ENCODE measurements around the gene CACNB2. TPM values are rescaled to one million over a fixed set of nuclear protein-coding genes. Genes with fewer than 3 reads are reported as not detected.

Gene CACNB2
- total and polyA plus RNA-seq, 2 donors (not counting 3 experiments of a cell fraction or from before 2014, with no cell fraction given) = not detected

GRCh38 chr10:18194634-18195033 is 54.4 kb downstream of the CACNB2 start:
- Histone ChIP-seq H3K9me3 (replicated peaks; ENCODE audit: control insufficient read depth, insufficient read depth, low read length) (no peaks in the 10 kb centered on the region), H2AFZ (ENCODE audit: low read depth, low read length) (no peak overlapping the region), H3K27me3 (ENCODE audit: control insufficient read depth in 2 of 2, insufficient read depth in 2 of 2, low read length in 2 of 2) (no peaks in the 10 kb centered on the region), H3K27ac (ENCODE audit: insufficient read depth, low read depth, low read length) (no peak overlapping the region), H4K20me1 (replicated peaks; ENCODE audit: control insufficient read depth, extremely low read depth, insufficient read depth, low read length) (no peaks in the 10 kb centered on the region), H3K4me2 (ENCODE audit: insufficient read depth, low read length) (no peak overlapping the region), H3K4me3 (replicated peaks in 1 of 3; ENCODE audit: insufficient read depth in 1 of 3, low read depth in 1 of 3, low read length in 3 of 3) (no peak overlapping the region), H3K9me1 (replicated peaks; ENCODE audit: control insufficient read depth, extremely low read depth, insufficient read depth, low read length) (no peaks in the 10 kb centered on the region), H3K36me3 (ENCODE audit: control insufficient read depth in 2 of 2, extremely low read depth in 1 of 2, insufficient read depth in 2 of 2, low read length in 2 of 2) (no peaks in the 10 kb centered on the region), H3K9ac (replicated peaks; ENCODE audit: extremely low read depth, insufficient read depth, low read length) (no peak overlapping the region), H3K4me1 (ENCODE audit: control insufficient read depth, extremely low read depth, insufficient read depth, low read length) (no peaks in the 10 kb centered on the region), H3K79me2 (ENCODE audit: control insufficient read depth, insufficient read depth, low read length) (no peaks in the 10 kb centered on the region)
- intact Hi-C loops (cut with micrococcal nuclease) = no loop called here
- FAIRE-seq (no peak), DNase-seq (ENCODE audit: low read depth, low spot score) (no peak)
- BruUV-seq (replicated peaks) = no TSS peak
- TF ChIP-seq JUN (IDR thresholded peaks at IDR 0.05; ENCODE audit: borderline replicate concordance, insufficient read depth, insufficient read length, low read depth) (no peak), POLR2A (IDR thresholded peaks at IDR 0.05; ENCODE audit: low read depth, low read length) (no peak), POLR2AphosphoS5 (IDR thresholded peaks at IDR 0.05; ENCODE audit: insufficient read depth, low read depth, low read length) (no peak), FOS (IDR thresholded peaks at IDR 0.05; ENCODE audit: borderline replicate concordance, insufficient read depth, low read length) (no peak), MYC (IDR thresholded peaks at IDR 0.05; ENCODE audit: low read depth, low read length) (no peak), MAX (IDR thresholded peaks at IDR 0.05; ENCODE audit: insufficient read depth, insufficient read length) (no peak), EZH2 (IDR thresholded peaks at IDR 0.05; ENCODE audit: borderline replicate concordance, low read depth, low read length, severe bottlenecking) (no peak), GATA2 (IDR thresholded peaks at IDR 0.05; ENCODE audit: insufficient read depth, insufficient read length, low read depth, low read length) (no peak)
- TF ChIP-seq, protein P1, sequence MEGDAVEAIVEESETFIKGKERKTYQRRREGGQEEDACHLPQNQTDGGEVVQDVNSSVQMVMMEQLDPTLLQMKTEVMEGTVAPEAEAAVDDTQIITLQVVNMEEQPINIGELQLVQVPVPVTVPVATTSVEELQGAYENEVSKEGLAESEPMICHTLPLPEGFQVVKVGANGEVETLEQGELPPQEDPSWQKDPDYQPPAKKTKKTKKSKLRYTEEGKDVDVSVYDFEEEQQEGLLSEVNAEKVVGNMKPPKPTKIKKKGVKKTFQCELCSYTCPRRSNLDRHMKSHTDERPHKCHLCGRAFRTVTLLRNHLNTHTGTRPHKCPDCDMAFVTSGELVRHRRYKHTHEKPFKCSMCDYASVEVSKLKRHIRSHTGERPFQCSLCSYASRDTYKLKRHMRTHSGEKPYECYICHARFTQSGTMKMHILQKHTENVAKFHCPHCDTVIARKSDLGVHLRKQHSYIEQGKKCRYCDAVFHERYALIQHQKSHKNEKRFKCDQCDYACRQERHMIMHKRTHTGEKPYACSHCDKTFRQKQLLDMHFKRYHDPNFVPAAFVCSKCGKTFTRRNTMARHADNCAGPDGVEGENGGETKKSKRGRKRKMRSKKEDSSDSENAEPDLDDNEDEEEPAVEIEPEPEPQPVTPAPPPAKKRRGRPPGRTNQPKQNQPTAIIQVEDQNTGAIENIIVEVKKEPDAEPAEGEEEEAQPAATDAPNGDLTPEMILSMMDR (IDR thresholded peaks at IDR 0.05; ENCODE audit: extremely low read depth in 1 of 2, insufficient read depth in 1 of 2, low read depth in 1 of 2, low read length in 2 of 2) = no peak
- dilution Hi-C loops (cut with MboI; ENCODE audit: extremely low pct_ligation_motif_present, low sequenced_read_pairs) = no loop called here
- POLR2A ChIA-PET = no interaction called here
- CTCF ChIA-PET = interaction anchor here (0.8 to 1.4 kb wide), 3 partner anchors 8 to 15 kb away, joined by 3 to 4 read pairs (median 3); no protein-coding TSS in a partner anchor

Measured in endothelial cell of umbilical vein (primary cell).